Prostate gland (tissue), 2 donors: ENCODE measurements around the gene EI24. TPM values are rescaled to one million over a fixed set of nuclear protein-coding genes. Genes with fewer than 3 reads are reported as not detected.

ENCODE experiments used
- DNase-seq: peaks from one replicate; pipeline ENCODE4 v3.0.0-alpha.2; 2019; ENCODE audit warnings: low spot score
- H3K27ac ChIP-seq, 2 donors: fragments of 200-600 bp; sonication (generic); 2 replicates each; pipeline ENCODE4 v1.5.1; 2017 to 2019
- H3K27me3 ChIP-seq: fragments of 200-600 bp; sonication (generic); replicated peaks from 2 replicates; pipeline ENCODE4 v1.5.1; 2019; ENCODE audit not compliant: insufficient read depth
- H3K36me3 ChIP-seq, 2 donors: fragments of 200-600 bp; sonication (generic); 1 replicate in 1 of 2; 2 replicates in 1 of 2; pipeline versions ENCODE4 v1.5.1 to v1.8.1; 2017 to 2019
- H3K4me1 ChIP-seq: fragments of 200-600 bp; sonication (generic); replicated peaks from 2 replicates; pipeline ENCODE4 v1.5.1; 2019
- H3K4me3 ChIP-seq, 2 donors: fragments of 200-600 bp; sonication (generic); 2 replicates each; pipeline ENCODE4 v1.5.1; 2017 to 2019
- H3K9me3 ChIP-seq: fragments of 200-600 bp; sonication (generic); 2 replicates; pipeline ENCODE4 v1.5.1; 2017
- POLR2A ChIP-seq: fragments of 450-650 bp; IDR thresholded peaks from one replicate; pipeline ENCODE4 v1.6.1; 2016; ENCODE audit warnings: antibody characterized with exemption, mild to moderate bottlenecking
- POLR2AphosphoS5 ChIP-seq: sonication (generic); formaldehyde crosslinking; IDR thresholded peaks from one replicate; pipeline ENCODE4 v1.6.1; 2017; ENCODE audit warnings: antibody characterized with exemption
- WGBS: methylation state at CpG from one replicate; pipeline ENCODE4 v1.1.5; 2018; 5-methylcytosine and 5-hydroxymethylcytosine counted together
- intact Hi-C: fragments of 100-400 bp; cut with DNase I; formaldehyde crosslinking; loops from one replicate; pipeline ENCODE4 v1.14.2; 2022
- small RNA-seq, 2 donors: library from RNA; depleted of rRNA; stranded (forward); fragments of <200 nt; gene quantifications; one replicate each; pipeline ENCODE3, GENCODE V24; 2016
- total RNA-seq, 2 donors: library from RNA; depleted of rRNA; stranded (reverse); fragments of >200 nt; gene quantifications; one replicate each; pipeline ENCODE4 v1.1.0, GENCODE V29; 2016
- TF ChIP-seq, protein P1 (sequence below), 4 experiments: fragments of 200-600 bp in 2 of 4; fragments of 450-650 bp in 2 of 4; sonication (generic) in 2 of 4; IDR thresholded peaks; 1 replicate in 3 of 4; 2 replicates in 1 of 4; pipeline ENCODE4 v1.5.1; 2016 to 2019; ENCODE audit warnings: antibody characterized with exemption in 4 of 4, mild to moderate bottlenecking in 2 of 4, moderate library complexity in 2 of 4

Gene EI24
- total RNA-seq, 2 donors from 2014 or later = 41.4 to 118 TPM

DNA sequence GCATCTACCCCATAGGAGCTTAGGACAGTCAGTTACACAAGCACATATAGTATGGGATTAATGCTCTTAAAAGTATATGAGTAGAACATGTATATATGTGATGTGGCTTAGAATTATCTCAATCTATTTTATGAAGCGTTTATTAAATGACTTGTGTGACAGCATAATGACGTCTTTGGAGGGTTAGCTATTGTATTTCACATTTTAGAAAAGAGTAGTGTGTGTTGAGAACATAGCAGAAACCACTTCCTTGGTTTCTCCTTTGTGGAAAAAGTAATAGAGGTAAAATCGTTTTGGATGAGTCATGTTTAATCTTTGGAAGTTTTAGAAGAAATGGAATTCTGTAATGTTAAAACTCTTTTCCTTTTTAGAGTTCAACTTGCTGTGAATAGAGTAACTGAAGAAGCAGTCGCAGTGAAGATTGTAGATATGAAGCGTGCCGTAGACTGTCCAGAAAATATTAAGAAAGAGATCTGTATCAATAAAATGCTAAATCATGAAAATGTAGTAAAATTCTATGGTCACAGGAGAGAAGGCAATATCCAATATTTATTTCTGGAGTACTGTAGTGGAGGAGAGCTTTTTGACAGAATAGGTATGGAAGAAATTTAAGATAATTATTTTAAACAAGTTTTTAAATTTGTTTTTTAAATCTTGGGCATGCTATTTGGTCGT, 58.1 kb downstream of the EI24 start:
- H3K4me3 ChIP-seq = no peak overlapping the region
- no peak for DNase-seq
- TF ChIP-seq POLR2AphosphoS5 (no peak), POLR2A (no peak)
- TF ChIP-seq, protein P1, sequence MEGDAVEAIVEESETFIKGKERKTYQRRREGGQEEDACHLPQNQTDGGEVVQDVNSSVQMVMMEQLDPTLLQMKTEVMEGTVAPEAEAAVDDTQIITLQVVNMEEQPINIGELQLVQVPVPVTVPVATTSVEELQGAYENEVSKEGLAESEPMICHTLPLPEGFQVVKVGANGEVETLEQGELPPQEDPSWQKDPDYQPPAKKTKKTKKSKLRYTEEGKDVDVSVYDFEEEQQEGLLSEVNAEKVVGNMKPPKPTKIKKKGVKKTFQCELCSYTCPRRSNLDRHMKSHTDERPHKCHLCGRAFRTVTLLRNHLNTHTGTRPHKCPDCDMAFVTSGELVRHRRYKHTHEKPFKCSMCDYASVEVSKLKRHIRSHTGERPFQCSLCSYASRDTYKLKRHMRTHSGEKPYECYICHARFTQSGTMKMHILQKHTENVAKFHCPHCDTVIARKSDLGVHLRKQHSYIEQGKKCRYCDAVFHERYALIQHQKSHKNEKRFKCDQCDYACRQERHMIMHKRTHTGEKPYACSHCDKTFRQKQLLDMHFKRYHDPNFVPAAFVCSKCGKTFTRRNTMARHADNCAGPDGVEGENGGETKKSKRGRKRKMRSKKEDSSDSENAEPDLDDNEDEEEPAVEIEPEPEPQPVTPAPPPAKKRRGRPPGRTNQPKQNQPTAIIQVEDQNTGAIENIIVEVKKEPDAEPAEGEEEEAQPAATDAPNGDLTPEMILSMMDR (IDR thresholded peaks at IDR 0.05) = no peak
- 61% methylated on average over 7 of the region's 7 CpGs for WGBS
- H3K36me3 ChIP-seq = no peaks in the 10 kb centered on the region
- H3K27me3 ChIP-seq = no peaks in the 10 kb centered on the region
- intact Hi-C loops = loop anchor here (2.0 kb wide), 1 partner anchor 247 kb away; no protein-coding TSS in a partner anchor
- H3K9me3 ChIP-seq = no peaks in the 10 kb centered on the region
- no peak overlapping the region for H3K27ac ChIP-seq
- no peaks in the 10 kb centered on the region for H3K4me1 ChIP-seq

Small RNA genes lying within 50 kb of the gene (small RNA-seq; reads per million reads assigned to genes)
- 0 reads per million in 2 donors for gene RNU6-1156P

Other genes starting within 250 kb of the EI24 start
- 10 to 100 TPM in 1 of 2 donors, 1 to 10 TPM in 1; 7.8 to 33.9 TPM for gene FEZ1, start 73.2 kb upstream of the EI24 start, total RNA-seq
- gene STT3A, start 23.4 kb downstream of the EI24 start, total RNA-seq = 100 to 1,000 TPM in 1 of 2 donors, 10 to 100 TPM in 1; 90.1 to 124 TPM
- 10 to 100 TPM in 1 of 2 donors, 1 to 10 TPM in 1; 3.2 to 20.3 TPM for gene CHEK1, start 55.7 kb downstream of the EI24 start, total RNA-seq
- gene ACRV1, start 111.4 kb downstream of the EI24 start, total RNA-seq = 10 to 100 TPM in 1 of 2 donors, not detected in 1; 10.8 TPM
- gene PATE1, start 176.8 kb downstream of the EI24 start, total RNA-seq = 1 to 10 TPM in 1 of 2 donors, not detected in 1; 3.5 TPM
- gene PATE2, start 209.4 kb downstream of the EI24 start, total RNA-seq = not detected
- gene PATE3, start 218.7 kb downstream of the EI24 start, total RNA-seq = not detected